Esophagus muscularis mucosa (tissue), 4 donors: ENCODE results near the gene PRKCD. TPM values are rescaled to one million over a fixed set of nuclear protein-coding genes. Genes with fewer than 3 reads are reported as not detected.

Experiments used
- DNase-seq: peaks from one replicate; pipeline ENCODE4 v3.0.0-alpha.2; 2017; ENCODE audit errors: extremely low spot score
- H3K27ac ChIP-seq, 4 donors: fragments of 200-600 bp; sonication (generic); replicated peaks in 1 of 4; 1 replicate in 3 of 4; 2 replicates in 1 of 4; pipeline ENCODE4 v1.5.1; 2016 to 2019; ENCODE audit warnings: mild to moderate bottlenecking in 1 of 4
- H3K27me3 ChIP-seq, 4 donors: fragments of 200-600 bp; sonication (generic); one replicate each; pipeline versions ENCODE4 v1.5.1 to v1.6.0; 2016 to 2019
- H3K36me3 ChIP-seq, 4 donors: fragments of 200-600 bp; sonication (generic); one replicate each; pipeline ENCODE4 v1.5.1; 2016 to 2019
- H3K4me1 ChIP-seq, 4 donors: fragments of 200-600 bp; sonication (generic); one replicate each; pipeline ENCODE4 v1.5.1; 2016 to 2019
- H3K4me3 ChIP-seq, 4 donors: fragments of 200-600 bp; sonication (generic); 1 replicate in 2 of 4; 2 replicates in 2 of 4; pipeline ENCODE4 v1.5.1; 2016 to 2019; ENCODE audit warnings: mild to moderate bottlenecking in 4 of 4, moderate library complexity in 1 of 4
- H3K9me3 ChIP-seq, 4 donors: fragments of 200-600 bp; sonication (generic); 1 replicate in 3 of 4; 2 replicates in 1 of 4; pipeline ENCODE4 v1.5.1; 2016 to 2019
- CTCF ChIP-seq, 3 experiments: fragments of 200-600 bp in 2 of 3; fragments of 450-650 bp in 1 of 3; sonication (generic) in 2 of 3; IDR thresholded peaks; one replicate each; pipeline ENCODE4 v1.5.1; 2017 to 2019; ENCODE audit warnings: antibody characterized with exemption in 3 of 3, mild to moderate bottlenecking in 2 of 3, moderate library complexity in 1 of 3
- EP300 ChIP-seq: sonication (generic); formaldehyde crosslinking; IDR thresholded peaks from one replicate; pipeline ENCODE4 v1.6.1; 2017; ENCODE audit warnings: antibody characterized with exemption
- POLR2A ChIP-seq: fragments of 450-650 bp; IDR thresholded peaks from one replicate; pipeline ENCODE4 v1.6.1; 2017; ENCODE audit warnings: antibody characterized with exemption, moderate library complexity, mild to moderate bottlenecking, low read depth
- POLR2AphosphoS5 ChIP-seq, 2 donors: sonication (generic); formaldehyde crosslinking; IDR thresholded peaks; one replicate each; pipeline ENCODE4 v1.6.1; 2017; ENCODE audit warnings: antibody characterized with exemption in 2 of 2
- WGBS: methylation state at CpG from one replicate; pipeline ENCODE4 v1.1.5; 2018; 5-methylcytosine and 5-hydroxymethylcytosine counted together
- intact Hi-C: fragments of 100-400 bp; cut with DNase I; formaldehyde crosslinking; loops from one replicate; pipeline ENCODE4 v1.15.1; 2023
- total RNA-seq, 4 donors: library from RNA; depleted of rRNA; stranded (reverse); fragments of >200 nt; gene quantifications; one replicate each; pipeline versions ENCODE4 v1.1.0 to v1.2.1, GENCODE V29; 2016

The PRKCD gene
- total RNA-seq, 4 donors from 2014 or later: 7.0 to 16.7 (median 12.4) TPM

GRCh38 chr3:53213276-53213675, 52.3 kb downstream of the PRKCD start:
- H3K9me3 ChIP-seq: peaks cover 0 to 7% (median 3%) of the 10 kb centered on the region in 4 donors
- WGBS: 86% methylated on average over 7 of the region's 7 CpGs
- H3K4me3 ChIP-seq: no peak overlapping the region
- no peaks in the 10 kb centered on the region for H3K4me1 ChIP-seq
- no peaks in the 10 kb centered on the region for H3K36me3 ChIP-seq
- intact Hi-C loops: no loop called here
- H3K27ac ChIP-seq: no peak overlapping the region
- TF ChIP-seq CTCF (IDR thresholded peaks at IDR 0.05): no peak
- no peak for TF ChIP-seq POLR2A
- no peak for TF ChIP-seq POLR2AphosphoS5 (IDR thresholded peaks at IDR 0.05)
- TF ChIP-seq EP300: no peak
- no peak for DNase-seq
- H3K27me3 ChIP-seq: no peaks in the 10 kb centered on the region

GRCh38 chr3:53215816-53216215, 54.8 kb downstream of the PRKCD start:
- DNase-seq: no peak
- Histone ChIP-seq H3K27me3 (no peaks in the 10 kb centered on the region), H3K4me1 (peaks cover 0 to 6% (median 2%) of the 10 kb centered on the region in 4 donors), H3K9me3 (no peaks in the 10 kb centered on the region), H3K4me3 (no peak overlapping the region), H3K27ac (no peak overlapping the region), H3K36me3 (no peaks in the 10 kb centered on the region)
- intact Hi-C loops: no loop called here
- TF ChIP-seq EP300 (no peak), POLR2A (no peak), POLR2AphosphoS5 (IDR thresholded peaks at IDR 0.05) (no peak), CTCF (IDR thresholded peaks at IDR 0.05) (no peak)
- 76% methylated on average over 2 of the region's 2 CpGs for WGBS

GRCh38 chr3:53216723-53217122, 55.7 kb downstream of the PRKCD start:
- H3K36me3 ChIP-seq: no peaks in the 10 kb centered on the region
- intact Hi-C loops: no loop called here
- no peak for DNase-seq
- H3K4me1 ChIP-seq: peaks cover 0 to 6% (median 2%) of the 10 kb centered on the region in 4 donors
- no peaks in the 10 kb centered on the region for H3K27me3 ChIP-seq
- no peaks in the 10 kb centered on the region for H3K9me3 ChIP-seq
- 42% methylated on average over 3 of the region's 3 CpGs for WGBS
- H3K27ac ChIP-seq: no peak overlapping the region
- TF ChIP-seq POLR2A: no peak
- TF ChIP-seq CTCF (IDR thresholded peaks at IDR 0.05): no peak
- no peak for TF ChIP-seq EP300
- no peak for TF ChIP-seq POLR2AphosphoS5 (IDR thresholded peaks at IDR 0.05)
- H3K4me3 ChIP-seq: no peak overlapping the region

GRCh38 chr3:53217175-53217574, 56.2 kb downstream of the PRKCD start:
- no peak overlapping the region for H3K27ac ChIP-seq
- no peaks in the 10 kb centered on the region for H3K9me3 ChIP-seq
- H3K4me1 ChIP-seq: peaks cover 0 to 6% (median 2%) of the 10 kb centered on the region in 4 donors
- no peaks in the 10 kb centered on the region for H3K27me3 ChIP-seq
- no peaks in the 10 kb centered on the region for H3K36me3 ChIP-seq
- TF ChIP-seq EP300 (no peak), POLR2A (no peak), CTCF (IDR thresholded peaks at IDR 0.05) (no peak)
- H3K4me3 ChIP-seq: no peak overlapping the region
- DNase-seq: no peak
- intact Hi-C loops: no loop called here
- 88% methylated on average over 2 of the region's 2 CpGs for WGBS

GRCh38 chr3:53218131-53218530, 57.1 kb downstream of the PRKCD start:
- Histone ChIP-seq H3K4me1 (peaks cover 0 to 6% (median 2%) of the 10 kb centered on the region in 4 donors), H3K4me3 (no peak overlapping the region), H3K27me3 (no peaks in the 10 kb centered on the region), H3K36me3 (peaks cover 2 to 6% (median 4%) of the 10 kb centered on the region in 4 donors), H3K27ac (no peak overlapping the region), H3K9me3 (no peaks in the 10 kb centered on the region)
- TF ChIP-seq EP300: no peak
- no peak for TF ChIP-seq CTCF (IDR thresholded peaks at IDR 0.05)
- TF ChIP-seq POLR2A: no peak
- TF ChIP-seq POLR2AphosphoS5 (IDR thresholded peaks at IDR 0.05): no peak
- intact Hi-C loops: no loop called here
- WGBS: 79% methylated on average over 2 of the region's 2 CpGs
- DNase-seq: no peak
